PC-3 (cell line): ENCODE data around the gene C1S. TPM values are rescaled to one million over a fixed set of nuclear protein-coding genes. Genes with fewer than 3 reads are reported as not detected.

ENCODE experiments used
- ATAC-seq: fragments of 200-7000 bp; cut with Tn5 transposase; 2 replicates; pipeline ENCODE4 v1.9.1; 2020; ENCODE audit warnings: mild to moderate bottlenecking, moderate library complexity
- BruUV-seq: library from RNA; stranded (reverse); fragments of 400-500 nt; replicated peaks from 2 replicates; lab custom pipeline; 2021; lab: Mats Ljungman, UMichigan
- CTCF ChIA-PET: fragments of 300-600 bp; sonication (Branson Sonifier 250); formaldehyde crosslinking; loops from one replicate; lab custom pipeline; 2022; ENCODE audit warnings: antibody characterized with exemption; lab: Charles Lee
- POLR2A ChIA-PET: fragments of 300-600 bp; sonication (Branson Sonifier 250); formaldehyde crosslinking; loops from one replicate; lab custom pipeline; 2022; ENCODE audit warnings: antibody characterized with exemption; ENCODE audit not compliant: unreplicated experiment; lab: Charles Lee
- DNase-seq: peaks from one replicate; pipeline ENCODE4 v3.0.0-alpha.2; 2015
- H2AFZ ChIP-seq: fragments of 300-600 bp; sonication (generic); 2 replicates; pipeline ENCODE4 v1.6.0; 2016; ENCODE audit warnings: antibody characterized with exemption, low read length
- H3F3A ChIP-seq: fragments of 300-600 bp; sonication (generic); one replicate; pipeline ENCODE4 v1.6.0; 2017; ENCODE audit warnings: antibody characterized with exemption, low read length, control low read depth, mild to moderate bottlenecking; ENCODE audit not compliant: unreplicated experiment
- H3K27ac ChIP-seq: fragments of 300-600 bp; sonication (generic); 2 replicates; pipeline ENCODE4 v1.5.1; 2016; ENCODE audit warnings: mild to moderate bottlenecking, low read length
- H3K27me3 ChIP-seq: fragments of 300-600 bp; sonication (generic); 2 replicates; pipeline ENCODE4 v1.6.1; 2016; ENCODE audit warnings: low read length, mixed read lengths
- H3K36me3 ChIP-seq: fragments of 300-600 bp; sonication (generic); 2 replicates; pipeline ENCODE4 v1.6.1; 2016; ENCODE audit warnings: low read depth, mixed run types, low read length, mixed read lengths
- H3K4me1 ChIP-seq: fragments of 300-600 bp; sonication (generic); 2 replicates; pipeline ENCODE4 v1.5.1; 2016; ENCODE audit warnings: low read length; ENCODE audit not compliant: insufficient read depth
- H3K4me2 ChIP-seq: fragments of 300-600 bp; sonication (generic); 2 replicates; pipeline ENCODE4 v1.6.0; 2016; ENCODE audit warnings: low read length
- H3K4me3 ChIP-seq: fragments of 300-600 bp; sonication (generic); 2 replicates; pipeline ENCODE4 v1.5.1; 2016; ENCODE audit warnings: mild to moderate bottlenecking, low read length, mixed read lengths
- H3K79me2 ChIP-seq: fragments of 300-600 bp; sonication (generic); 2 replicates; pipeline ENCODE4 v1.6.1; 2017; ENCODE audit warnings: low read length, mixed read lengths
- H3K9ac ChIP-seq: fragments of 300-600 bp; sonication (generic); 2 replicates; pipeline ENCODE4 v1.6.0; 2016; ENCODE audit warnings: mild to moderate bottlenecking, low read length
- H3K9me2 ChIP-seq: fragments of 300-600 bp; sonication (generic); replicated peaks from 2 replicates; pipeline ENCODE4 v1.6.1; 2016; ENCODE audit warnings: mixed run types, low read length, mixed read lengths
- H3K9me3 ChIP-seq: fragments of 300-600 bp; sonication (generic); 2 replicates; pipeline ENCODE4 v1.6.1; 2016; ENCODE audit warnings: low read length, mixed read lengths
- H4K20me1 ChIP-seq: fragments of 300-600 bp; sonication (generic); 2 replicates; pipeline ENCODE4 v1.6.1; 2016; ENCODE audit warnings: low read length, mixed read lengths
- EZH2 ChIP-seq: fragments of 300-600 bp; sonication (generic); IDR thresholded peaks from one replicate; pipeline ENCODE4 v1.6.1; 2017; ENCODE audit warnings: antibody characterized with exemption, mild to moderate bottlenecking, low read length; ENCODE audit not compliant: unreplicated experiment
- EZH2phosphoT487 ChIP-seq: fragments of 300-600 bp; sonication (generic); IDR thresholded peaks from 2 replicates; pipeline ENCODE4 v1.6.1; 2018; ENCODE audit warnings: mild to moderate bottlenecking, antibody characterized with exemption, low read length, borderline replicate concordance
- intact Hi-C: fragments of 100-400 bp; cut with micrococcal nuclease; formaldehyde crosslinking; loops from 2 replicates; pipeline ENCODE4 v1.9.0; 2023
- total RNA-seq: library from RNA; depleted of rRNA; stranded (reverse); fragments of >200 nt; gene quantifications from 2 replicates; pipeline ENCODE4 v1.2.3, GENCODE V29; 2014
- TF ChIP-seq, protein P1 (sequence below): fragments of 300-600 bp; sonication (generic); conservative IDR thresholded peaks from 2 replicates; pipeline ENCODE4 v1.5.1; 2017; ENCODE audit warnings: antibody characterized with exemption, low read depth, mild to moderate bottlenecking, low read length

Gene C1S
- total RNA-seq, 1 experiment from 2014 or later = 2.9 TPM

DNA sequence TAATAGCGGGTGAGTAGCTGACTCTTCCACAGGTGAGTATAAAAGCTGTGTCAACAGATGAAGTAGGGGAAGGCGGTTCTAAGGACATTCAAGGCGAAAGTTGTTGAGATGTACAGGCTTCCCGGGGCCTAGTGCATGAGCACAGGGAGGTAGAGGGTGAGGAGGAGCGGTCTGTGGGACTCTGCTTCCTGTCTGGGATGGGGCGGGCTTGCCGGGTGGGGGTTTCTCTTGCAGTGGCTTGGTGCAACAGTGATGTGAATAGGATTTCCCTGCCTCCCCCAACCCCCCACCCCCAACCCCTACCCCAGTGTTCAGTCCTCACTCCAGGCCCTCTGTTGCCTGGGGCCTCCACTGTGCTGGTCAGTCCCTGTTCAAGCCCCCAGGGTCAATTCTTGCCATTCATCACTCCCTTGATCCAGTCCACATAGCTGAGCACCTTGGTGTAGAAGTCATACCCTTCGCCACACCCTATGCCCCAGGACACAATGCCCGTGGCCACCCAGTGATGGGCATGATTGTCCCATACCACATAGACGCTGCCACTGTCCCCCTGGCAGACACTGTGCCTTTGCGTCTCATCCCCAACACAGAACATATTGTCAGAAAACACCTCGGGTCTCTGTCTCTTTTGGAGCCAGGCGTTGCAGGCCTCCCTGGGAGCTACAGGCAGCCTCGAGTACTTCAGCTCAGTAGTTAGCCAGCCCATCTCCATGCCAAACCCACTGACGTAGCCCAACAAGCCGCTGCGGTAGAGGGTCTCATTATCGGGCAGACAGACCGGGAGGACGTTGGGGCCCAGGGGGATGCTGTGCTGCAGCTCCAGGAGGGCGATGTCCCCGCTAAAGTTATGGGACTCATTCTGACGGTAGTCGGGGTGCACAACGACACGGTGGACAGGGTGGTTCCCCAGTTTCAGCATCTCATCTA is 35.8 kb downstream of the C1S start:
- Histone ChIP-seq H3K9me3 (no peaks in the 10 kb centered on the region), H4K20me1 (no peaks in the 10 kb centered on the region), H3K36me3 (no peaks in the 10 kb centered on the region), H3K9ac (no peak overlapping the region), H2AFZ (no peak overlapping the region), H3K27ac (no peak overlapping the region), H3F3A (no peaks in the 10 kb centered on the region), H3K4me3 (no peak overlapping the region), H3K79me2 (no peaks in the 10 kb centered on the region), H3K4me2 (no peak overlapping the region), H3K4me1 (peaks cover 3% of the 10 kb centered on the region; the same call in 1 of the 2 replicates), H3K27me3 (no peaks in the 10 kb centered on the region), H3K9me2 (no peaks in the 10 kb centered on the region)
- BruUV-seq = no TSS peak
- DNase-seq (no peak), ATAC-seq (no peak)
- ChIA-PET POLR2A (no interaction called here), CTCF (no interaction called here)
- TF ChIP-seq EZH2 (no peak), EZH2phosphoT487 (no peak)
- TF ChIP-seq, protein P1, sequence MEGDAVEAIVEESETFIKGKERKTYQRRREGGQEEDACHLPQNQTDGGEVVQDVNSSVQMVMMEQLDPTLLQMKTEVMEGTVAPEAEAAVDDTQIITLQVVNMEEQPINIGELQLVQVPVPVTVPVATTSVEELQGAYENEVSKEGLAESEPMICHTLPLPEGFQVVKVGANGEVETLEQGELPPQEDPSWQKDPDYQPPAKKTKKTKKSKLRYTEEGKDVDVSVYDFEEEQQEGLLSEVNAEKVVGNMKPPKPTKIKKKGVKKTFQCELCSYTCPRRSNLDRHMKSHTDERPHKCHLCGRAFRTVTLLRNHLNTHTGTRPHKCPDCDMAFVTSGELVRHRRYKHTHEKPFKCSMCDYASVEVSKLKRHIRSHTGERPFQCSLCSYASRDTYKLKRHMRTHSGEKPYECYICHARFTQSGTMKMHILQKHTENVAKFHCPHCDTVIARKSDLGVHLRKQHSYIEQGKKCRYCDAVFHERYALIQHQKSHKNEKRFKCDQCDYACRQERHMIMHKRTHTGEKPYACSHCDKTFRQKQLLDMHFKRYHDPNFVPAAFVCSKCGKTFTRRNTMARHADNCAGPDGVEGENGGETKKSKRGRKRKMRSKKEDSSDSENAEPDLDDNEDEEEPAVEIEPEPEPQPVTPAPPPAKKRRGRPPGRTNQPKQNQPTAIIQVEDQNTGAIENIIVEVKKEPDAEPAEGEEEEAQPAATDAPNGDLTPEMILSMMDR = no peak
- intact Hi-C loops = no loop called here

- H3K9me2 ChIP-seq = no peaks in the 10 kb centered on the region
- BruUV-seq = no TSS peak
- peaks cover 3% of the 10 kb centered on the region; the same call in 1 of the 2 replicates for H3K4me1 ChIP-seq
- no peak overlapping the region for H2AFZ ChIP-seq
- H3K9ac ChIP-seq = no peak overlapping the region
- ChIA-PET CTCF (no interaction called here), POLR2A (no interaction called here)
- no peak overlapping the region for H3K4me2 ChIP-seq
- H3K79me2 ChIP-seq = no peaks in the 10 kb centered on the region
- TF ChIP-seq EZH2 = no peak
- H4K20me1 ChIP-seq = no peaks in the 10 kb centered on the region
- H3K27ac ChIP-seq = no peak overlapping the region
- intact Hi-C loops = no loop called here
- H3K4me3 ChIP-seq = no peak overlapping the region
- H3K9me3 ChIP-seq = no peaks in the 10 kb centered on the region
- no peaks in the 10 kb centered on the region for H3K27me3 ChIP-seq
- no peak for ATAC-seq
- no peak for DNase-seq
- no peaks in the 10 kb centered on the region for H3K36me3 ChIP-seq
- H3F3A ChIP-seq = no peaks in the 10 kb centered on the region
These were observed 36.5 kb downstream of the C1S start for GRCh38 chr12:7096979-7097378.

DNA sequence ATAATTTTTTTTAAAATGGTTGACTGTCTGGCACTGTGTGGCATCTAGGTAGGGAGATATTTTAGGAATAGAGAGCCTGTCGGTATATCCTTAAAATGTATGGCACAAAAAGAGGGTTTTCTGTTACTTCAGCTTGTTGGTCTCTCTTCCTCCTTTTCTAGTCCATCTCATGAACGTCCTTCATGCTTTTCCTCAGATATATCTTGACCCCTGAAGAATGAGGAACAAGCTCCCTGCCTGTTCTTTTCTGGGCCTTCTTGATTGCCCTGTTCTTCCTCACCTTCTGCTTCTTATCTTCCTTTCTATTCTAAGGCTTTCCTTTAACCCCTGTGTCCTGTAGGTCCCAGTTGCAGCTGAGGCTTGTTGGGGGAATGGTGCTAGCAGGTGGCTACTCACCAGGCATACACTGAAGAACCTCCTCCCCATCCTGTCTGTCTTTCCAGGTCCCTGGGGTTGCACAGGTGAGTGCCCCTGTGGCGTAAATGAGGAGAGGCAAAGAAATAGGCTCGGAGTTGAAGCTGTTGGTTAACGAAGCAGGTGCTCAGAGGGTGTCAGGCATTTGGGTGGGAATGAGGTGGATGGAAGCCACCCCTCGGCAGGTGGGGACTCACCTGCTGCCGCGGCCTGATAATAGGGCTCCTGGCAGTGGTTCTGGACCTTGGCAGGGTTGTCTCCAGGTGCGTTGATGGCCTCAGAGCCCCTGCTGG is 38.9 kb downstream of the C1S start:
- no peaks in the 10 kb centered on the region for H3K79me2 ChIP-seq
- intact Hi-C loops = no loop called here
- CTCF ChIA-PET = interaction anchor here (0.6 kb wide), 2 partner anchors 25 to 228 kb away, joined by 4 read pairs; no protein-coding TSS in a partner anchor
- H2AFZ ChIP-seq = no peak overlapping the region
- no peaks in the 10 kb centered on the region for H3K9me2 ChIP-seq
- ATAC-seq (no peak), DNase-seq (no peak)
- H3K9ac ChIP-seq = no peak overlapping the region
- POLR2A ChIA-PET = no interaction called here
- H3K27me3 ChIP-seq = no peaks in the 10 kb centered on the region
- no peaks in the 10 kb centered on the region for H3F3A ChIP-seq
- no TSS peak for BruUV-seq
- no peaks in the 10 kb centered on the region for H3K4me1 ChIP-seq
- H3K36me3 ChIP-seq = no peaks in the 10 kb centered on the region
- H3K4me2 ChIP-seq = no peak overlapping the region
- no peak overlapping the region for H3K27ac ChIP-seq
- H3K4me3 ChIP-seq = no peak overlapping the region
- H3K9me3 ChIP-seq = no peaks in the 10 kb centered on the region
- H4K20me1 ChIP-seq = no peaks in the 10 kb centered on the region
- TF ChIP-seq EZH2phosphoT487 = no peak
- TF ChIP-seq, protein P1 = no peak
